Motor neuron (in vitro differentiated cells): ENCODE results near the gene FAM107A. TPM values are rescaled to one million over a fixed set of nuclear protein-coding genes. Genes with fewer than 3 reads are reported as not detected.
A peak's percentile ranks its signal among the peaks of the same experiment; 100 is the strongest.

Source experiments
- ATAC-seq, 8 experiments: fragments of 200-7000 bp; cut with Tn5 transposase; replicated peaks in 6 of 8; 2 replicates each; pipeline ENCODE4 v1.8.0; 2021; ENCODE audit warnings: mild to moderate bottlenecking in 8 of 8, moderate library complexity in 8 of 8
- H3K27ac ChIP-seq, 2 donors: fragments of 250-450 bp; sonication (Bioruptor Pico); 2 replicates each; pipeline ENCODE4 v1.9.0; 2021; ENCODE audit warnings: antibody characterized with exemption in 2 of 2, mild to moderate bottlenecking in 2 of 2, moderate library complexity in 1 of 2
- H3K4me1 ChIP-seq, 2 donors: fragments of 250-450 bp; sonication (Bioruptor Pico); replicated peaks in 1 of 2; 2 replicates each; pipeline ENCODE4 v1.6.1; 2021; ENCODE audit warnings: antibody characterized with exemption in 2 of 2, mild to moderate bottlenecking in 2 of 2, moderate library complexity in 1 of 2
- H3K4me3 ChIP-seq, 5 donors: fragments of 250-450 bp; sonication (Bioruptor Pico); 2 replicates each; pipeline ENCODE4 v1.9.0; 2021; ENCODE audit warnings: antibody characterized with exemption in 5 of 5, mild to moderate bottlenecking in 5 of 5, moderate library complexity in 4 of 5
- WGBS, 10 experiments: fragments of 450-650 bp; shearing (Covaris generic); methylation state at CpG; one replicate each; pipeline ENCODE4 v1.0.0; 2022; 5-methylcytosine and 5-hydroxymethylcytosine counted together
- in situ Hi-C, 9 experiments: fragments of 400-800 bp; cut with MboI; loops; one replicate each; pipeline ENCODE4 v1.15.0; 2021; ENCODE audit warnings: low sequenced_read_pairs in 9 of 9, low pct_unique_long_range_greater_than_20kb in 2 of 9; ENCODE audit not compliant: unreplicated experiment in 9 of 9
- total RNA-seq, 8 experiments: library from RNA; unstranded; fragments of 300-600 nt; gene quantifications; 2 replicates each; pipeline versions ENCODE4 v1.2.3 to v1.2.4, GENCODE V29; 2022

The FAM107A gene
- total RNA-seq, 8 experiments from 2014 or later: 0.27 to 7.3 (median 1.3) TPM

- peaks cover 0 to 7% of the 10 kb centered on the region in 2 donors for H3K4me1 ChIP-seq
- no peak for ATAC-seq
- no CpG with 5 or more reads among the region's 4 CpGs for WGBS, 10 experiments
- in situ Hi-C loops: no loop called here
- no peak overlapping the region for H3K27ac ChIP-seq
- no peak overlapping the region for H3K4me3 ChIP-seq
Observed at GRCh38 chr3:58562498-58562897, 14.7 kb downstream of the FAM107A start.

GRCh38 chr3:58560771-58561311 is 16.4 kb downstream of the FAM107A start:
- in situ Hi-C loops: no loop called here

GRCh38 chr3:58559586-58559985 is 17.6 kb downstream of the FAM107A start:
- Histone ChIP-seq H3K27ac (no peak overlapping the region), H3K4me1 (no peaks in the 10 kb centered on the region), H3K4me3 (no peak overlapping the region)
- ATAC-seq: no peak
- in situ Hi-C loops: no loop called here
- 73 to 100% (median 88%) methylated on average over 1 to 5 of the region's 5 CpGs; no CpG with 5 or more reads in 2 of the 10 experiments for WGBS, 10 experiments

More at GRCh38 chr3:58560771-58561311, 16.4 kb downstream of the FAM107A start:
- Histone ChIP-seq H3K4me1 (peaks cover 0 to 5% of the 10 kb centered on the region in 2 donors), H3K27ac (no peak overlapping the region), H3K4me3 (no peak overlapping the region)
- WGBS, 10 experiments: 13 to 97% (median 60%) methylated on average over 1 to 10 of the region's 12 CpGs; no CpG with 5 or more reads in 1 of the 10 experiments
- peak; percentile 42 to 89 (median 62) for ATAC-seq

GRCh38 chr3:58557491-58557890 is 19.7 kb downstream of the FAM107A start:
- Histone ChIP-seq H3K4me3 (no peak overlapping the region), H3K4me1 (no peaks in the 10 kb centered on the region), H3K27ac (no peak overlapping the region)
- WGBS, 10 experiments: 26 to 98% (median 90%) methylated on average over 4 to 6 of the region's 6 CpGs; no CpG with 5 or more reads in 1 of the 10 experiments
- in situ Hi-C loops: no loop called here
- ATAC-seq: no peak

- Histone ChIP-seq H3K4me1 (no peaks in the 10 kb centered on the region), H3K4me3 (no peak overlapping the region), H3K27ac (no peak overlapping the region)
- 10 to 100% (median 75%) methylated on average over 1 to 3 of the region's 6 CpGs; no CpG with 5 or more reads in 5 of the 10 experiments for WGBS, 10 experiments
- no peak for ATAC-seq
- in situ Hi-C loops: no loop called here
Observed at GRCh38 chr3:58556761-58557221, 20.4 kb downstream of the FAM107A start.

GRCh38 chr3:58556001-58556400 is 21.2 kb downstream of the FAM107A start:
- H3K4me1 ChIP-seq: no peaks in the 10 kb centered on the region
- 69 to 100% (median 86%) methylated on average over 1 to 5 of the region's 5 CpGs; no CpG with 5 or more reads in 2 of the 10 experiments for WGBS, 10 experiments
- H3K27ac ChIP-seq: no peak overlapping the region
- in situ Hi-C loops: no loop called here
- ATAC-seq: no peak
- H3K4me3 ChIP-seq: no peak overlapping the region

GRCh38 chr3:58555203-58555602 is 22.0 kb downstream of the FAM107A start:
- 42 to 100% (median 80%) methylated on average over 1 to 2 of the region's 2 CpGs; no CpG with 5 or more reads in 1 of the 10 experiments for WGBS, 10 experiments
- H3K4me3 ChIP-seq: no peak overlapping the region
- no peak overlapping the region for H3K27ac ChIP-seq
- H3K4me1 ChIP-seq: no peaks in the 10 kb centered on the region
- no peak for ATAC-seq
- in situ Hi-C loops: no loop called here

GRCh38 chr3:58553003-58553402 is 24.2 kb downstream of the FAM107A start:
- WGBS, 10 experiments: 40 to 80% (median 69%) methylated on average over 1 of the region's 1 CpG; no CpG with 5 or more reads in 6 of the 10 experiments
- ATAC-seq: no peak
- in situ Hi-C loops: no loop called here
- Histone ChIP-seq H3K27ac (no peak overlapping the region), H3K4me3 (no peak overlapping the region), H3K4me1 (no peaks in the 10 kb centered on the region)

- in situ Hi-C loops: no loop called here
- ATAC-seq: no peak
- WGBS, 10 experiments: 34 to 91% (median 76%) methylated on average over 1 to 4 of the region's 4 CpGs
Observed at GRCh38 chr3:58551636-58552180, 25.5 kb downstream of the FAM107A start.

GRCh38 chr3:58544541-58544940 is 32.6 kb downstream of the FAM107A start:
- in situ Hi-C loops: loop anchor here in 3 of 9 experiments (25.0 kb wide), 2 partner anchors 207 to 232 kb away; partner anchors contain the start of genes HTD2 (in 2 of the 3), RPP14 (in 2 of the 3) and PXK (in 1 of the 3)
- 3 to 100% (median 88%) methylated on average over 2 to 3 of the region's 3 CpGs; no CpG with 5 or more reads in 1 of the 10 experiments for WGBS, 10 experiments
- no peak overlapping the region for H3K27ac ChIP-seq
- ATAC-seq: no peak
- peaks cover 3 to 4% of the 10 kb centered on the region in 2 donors for H3K4me1 ChIP-seq
- no peak overlapping the region for H3K4me3 ChIP-seq

More at GRCh38 chr3:58551636-58552180, 25.5 kb downstream of the FAM107A start:
- H3K27ac ChIP-seq: no peak overlapping the region
- no peak overlapping the region for H3K4me3 ChIP-seq
- no peaks in the 10 kb centered on the region for H3K4me1 ChIP-seq

GRCh38 chr3:58540176-58540858 is 36.9 kb downstream of the FAM107A start:
- Histone ChIP-seq H3K4me1 (peaks cover 22 to 24% of the 10 kb centered on the region in 2 donors), H3K27ac (no peak overlapping the region), H3K4me3 (no peak overlapping the region)
- ATAC-seq: no peak
- 84 to 100% (median 92%) methylated on average over 1 to 7 of the region's 8 CpGs; no CpG with 5 or more reads in 2 of the 10 experiments for WGBS, 10 experiments
- in situ Hi-C loops: loop anchor here in 3 of 9 experiments (25.0 kb wide), 2 partner anchors 203 to 228 kb away; partner anchors contain the start of genes HTD2 (in 2 of the 3), RPP14 (in 2 of the 3) and PXK (in 1 of the 3)

- peak in 6 of 8 experiments; percentile 57 to 92 (median 70) for ATAC-seq
- in situ Hi-C loops: loop anchor here in 3 of 9 experiments (25.0 kb wide), 2 partner anchors 202 to 227 kb away; partner anchors contain the start of genes HTD2 (in 2 of the 3), RPP14 (in 2 of the 3) and PXK (in 1 of the 3)
- 17 to 100% (median 68%) methylated on average over 1 to 10 of the region's 10 CpGs for WGBS, 10 experiments
- no peak overlapping the region for H3K27ac ChIP-seq
- H3K4me1 ChIP-seq: peaks cover 22 to 24% of the 10 kb centered on the region in 2 donors
- H3K4me3 ChIP-seq: no peak overlapping the region
Observed at GRCh38 chr3:58539626-58540025, 37.6 kb downstream of the FAM107A start.
